Ishikawa (cell line): ENCODE measurements around the gene NYNRIN.

Experiments used
- EP300 ChIP-seq: IDR thresholded peaks from 2 replicates; pipeline ENCODE4 v1.6.1; 2012; ENCODE audit warnings: borderline replicate concordance
- TF ChIP-seq, protein P1 (sequence below): IDR thresholded peaks from 2 replicates; pipeline ENCODE4 v1.6.1; 2012

DNA sequence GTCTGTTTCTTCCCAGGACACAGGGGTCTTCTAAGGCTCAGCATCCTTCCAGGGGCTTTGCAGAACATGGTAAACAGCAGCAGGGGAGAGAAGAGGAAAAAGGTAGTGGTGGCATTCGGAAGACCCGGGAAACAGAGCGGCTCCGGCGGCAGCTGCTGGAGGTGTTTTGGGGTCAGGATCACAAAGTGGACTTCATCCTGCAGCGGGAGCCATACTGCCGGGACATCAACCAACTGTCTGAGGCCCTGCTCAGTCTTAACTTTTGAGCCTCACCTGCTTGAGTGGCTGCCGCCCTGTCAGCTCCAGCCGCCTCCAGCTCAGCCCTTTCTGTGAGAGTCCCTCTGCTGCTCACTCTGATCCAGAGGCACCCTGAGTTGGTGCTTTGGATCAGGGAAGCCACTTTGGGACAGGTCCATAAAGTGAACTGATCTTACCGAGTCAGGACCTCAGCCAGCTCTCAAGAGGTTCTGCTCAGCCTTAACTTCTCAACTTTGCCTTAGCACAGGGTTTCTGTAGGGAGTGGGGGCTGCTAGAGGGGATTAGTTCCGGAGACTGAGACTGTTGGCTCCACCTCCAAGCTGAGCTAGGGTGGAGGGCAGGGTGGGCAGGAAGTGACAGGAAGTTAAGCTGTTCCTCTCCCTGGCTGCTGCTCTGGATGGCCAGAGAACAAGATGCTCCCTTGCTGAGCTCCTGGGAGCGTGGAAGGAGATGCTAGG is 38.4 kb downstream of the NYNRIN start:
- TF ChIP-seq, protein P1, sequence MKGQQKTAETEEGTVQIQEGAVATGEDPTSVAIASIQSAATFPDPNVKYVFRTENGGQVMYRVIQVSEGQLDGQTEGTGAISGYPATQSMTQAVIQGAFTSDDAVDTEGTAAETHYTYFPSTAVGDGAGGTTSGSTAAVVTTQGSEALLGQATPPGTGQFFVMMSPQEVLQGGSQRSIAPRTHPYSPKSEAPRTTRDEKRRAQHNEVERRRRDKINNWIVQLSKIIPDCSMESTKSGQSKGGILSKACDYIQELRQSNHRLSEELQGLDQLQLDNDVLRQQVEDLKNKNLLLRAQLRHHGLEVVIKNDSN, result no peak
- TF ChIP-seq EP300, result no peak
